Hepatocyte (in vitro differentiated cells): ENCODE measurements around the gene SDC4. TPM values are rescaled to one million over a fixed set of nuclear protein-coding genes. Genes with fewer than 3 reads are reported as not detected.

Experiments
- DNase-seq: peaks from one replicate; pipeline ENCODE4 v3.0.0-alpha.2; 2016; ENCODE audit warnings: low spot score
- H2AFZ ChIP-seq: fragments of 200-600 bp; sonication (generic); 2 replicates; pipeline ENCODE4 v1.6.0; 2016; ENCODE audit warnings: antibody characterized with exemption, mild to moderate bottlenecking
- H3K27ac ChIP-seq: fragments of 200-600 bp; sonication (generic); 2 replicates; pipeline ENCODE4 v1.5.1; 2016; ENCODE audit warnings: mild to moderate bottlenecking
- H3K27me3 ChIP-seq: fragments of 200-600 bp; sonication (generic); 2 replicates; pipeline ENCODE4 v1.6.1; 2016
- H3K36me3 ChIP-seq: fragments of 200-600 bp; sonication (generic); replicated peaks from 2 replicates; pipeline ENCODE4 v1.5.1; 2016; ENCODE audit warnings: low read depth; ENCODE audit not compliant: insufficient read depth
- H3K4me1 ChIP-seq: fragments of 200-600 bp; sonication (generic); 2 replicates; pipeline ENCODE4 v1.5.1; 2016; ENCODE audit warnings: mild to moderate bottlenecking, moderate library complexity; ENCODE audit not compliant: insufficient read depth
- H3K4me2 ChIP-seq: fragments of 200-600 bp; sonication (generic); 2 replicates; pipeline ENCODE4 v1.6.0; 2016
- H3K4me3 ChIP-seq: fragments of 200-600 bp; sonication (generic); 2 replicates; pipeline ENCODE4 v1.5.1; 2016; ENCODE audit warnings: mild to moderate bottlenecking
- H3K79me2 ChIP-seq: fragments of 200-600 bp; sonication (generic); 2 replicates; pipeline ENCODE4 v1.6.0; 2017; ENCODE audit warnings: mild to moderate bottlenecking
- H3K9me2 ChIP-seq: fragments of 200-600 bp; sonication (generic); replicated peaks from 2 replicates; pipeline ENCODE4 v1.6.0; 2017; ENCODE audit warnings: mild to moderate bottlenecking; ENCODE audit not compliant: insufficient read depth
- H3K9me3 ChIP-seq: fragments of 200-600 bp; sonication (generic); 2 replicates; pipeline ENCODE4 v1.5.1; 2016; ENCODE audit warnings: low read depth, mild to moderate bottlenecking
- H4K20me1 ChIP-seq: fragments of 200-600 bp; sonication (generic); 2 replicates; pipeline ENCODE4 v1.6.0; 2016; ENCODE audit warnings: mild to moderate bottlenecking; ENCODE audit not compliant: insufficient read depth, poor library complexity, severe bottlenecking
- EZH2 ChIP-seq: fragments of 200-600 bp; sonication (generic); IDR thresholded peaks from 2 replicates; pipeline ENCODE4 v1.6.1; 2016; ENCODE audit warnings: antibody characterized with exemption, mild to moderate bottlenecking, borderline replicate concordance
- EZH2phosphoT487 ChIP-seq: fragments of 200-600 bp; sonication (generic); IDR thresholded peaks from one replicate; pipeline ENCODE4 v1.6.1; 2018; ENCODE audit warnings: antibody characterized with exemption, mild to moderate bottlenecking, low read depth, moderate library complexity; ENCODE audit not compliant: unreplicated experiment, severe bottlenecking
- WGBS: methylation state at CpG from one replicate; pipeline ENCODE4 v1.1.6; 2016; ENCODE audit warnings: low lambda C conversion rate; ENCODE audit errors: missing lambda C conversion rate; 5-methylcytosine and 5-hydroxymethylcytosine counted together
- polyA plus RNA-seq: library from polyadenylated mRNA; unstranded; fragments of >200 nt; fragmentation: Nextera tagmentation; extraction: Ambion mirVana; gene quantifications from 2 replicates; pipeline ENCODE4 v1.2.1, GENCODE V29; 2016
- total RNA-seq: library from RNA; depleted of rRNA; stranded (reverse); fragments of >200 nt; gene quantifications from 2 replicates; pipeline ENCODE4 v1.2.3, GENCODE V29; 2014
- TF ChIP-seq, protein P1 (sequence below): fragments of 200-600 bp; sonication (generic); IDR thresholded peaks from 2 replicates; pipeline ENCODE4 v1.5.1; 2016; ENCODE audit warnings: antibody characterized with exemption, mild to moderate bottlenecking; ENCODE audit not compliant: poor library complexity

The SDC4 gene
- total and polyA plus RNA-seq, 2 experiments from 2014 or later, result 178 to 191 TPM

DNA sequence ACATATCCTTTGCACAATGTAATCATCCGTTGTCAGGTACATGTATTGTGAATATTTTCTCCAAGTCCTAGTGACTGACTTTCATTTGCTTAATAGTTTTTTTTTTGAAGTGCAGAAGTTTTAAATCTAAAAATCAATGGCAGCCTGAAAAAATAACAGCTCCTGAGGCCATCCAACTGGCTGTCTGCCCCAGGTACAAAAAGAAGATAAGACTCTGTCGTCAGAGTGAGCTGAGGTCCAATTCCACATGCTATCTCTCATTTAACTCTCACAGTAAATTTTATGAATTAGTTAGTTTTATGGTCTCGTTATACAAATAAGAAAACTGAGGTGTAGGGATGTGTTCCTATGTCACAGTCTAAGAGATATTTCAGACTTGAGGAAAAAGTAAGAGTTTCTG lies 72.9 kb downstream of the SDC4 start:
- H3K27ac ChIP-seq, result no peak overlapping the region
- H3K9me2 ChIP-seq, result no peaks in the 10 kb centered on the region
- no peaks in the 10 kb centered on the region for H3K27me3 ChIP-seq
- 79% methylated on average over 3 of the region's 3 CpGs for WGBS
- no peaks in the 10 kb centered on the region for H3K9me3 ChIP-seq
- no peak overlapping the region for H3K4me2 ChIP-seq
- H3K4me1 ChIP-seq, result no peaks in the 10 kb centered on the region
- no peaks in the 10 kb centered on the region for H4K20me1 ChIP-seq
- H2AFZ ChIP-seq, result no peak overlapping the region
- TF ChIP-seq EZH2 (no peak), EZH2phosphoT487 (no peak)
- TF ChIP-seq, protein P1, sequence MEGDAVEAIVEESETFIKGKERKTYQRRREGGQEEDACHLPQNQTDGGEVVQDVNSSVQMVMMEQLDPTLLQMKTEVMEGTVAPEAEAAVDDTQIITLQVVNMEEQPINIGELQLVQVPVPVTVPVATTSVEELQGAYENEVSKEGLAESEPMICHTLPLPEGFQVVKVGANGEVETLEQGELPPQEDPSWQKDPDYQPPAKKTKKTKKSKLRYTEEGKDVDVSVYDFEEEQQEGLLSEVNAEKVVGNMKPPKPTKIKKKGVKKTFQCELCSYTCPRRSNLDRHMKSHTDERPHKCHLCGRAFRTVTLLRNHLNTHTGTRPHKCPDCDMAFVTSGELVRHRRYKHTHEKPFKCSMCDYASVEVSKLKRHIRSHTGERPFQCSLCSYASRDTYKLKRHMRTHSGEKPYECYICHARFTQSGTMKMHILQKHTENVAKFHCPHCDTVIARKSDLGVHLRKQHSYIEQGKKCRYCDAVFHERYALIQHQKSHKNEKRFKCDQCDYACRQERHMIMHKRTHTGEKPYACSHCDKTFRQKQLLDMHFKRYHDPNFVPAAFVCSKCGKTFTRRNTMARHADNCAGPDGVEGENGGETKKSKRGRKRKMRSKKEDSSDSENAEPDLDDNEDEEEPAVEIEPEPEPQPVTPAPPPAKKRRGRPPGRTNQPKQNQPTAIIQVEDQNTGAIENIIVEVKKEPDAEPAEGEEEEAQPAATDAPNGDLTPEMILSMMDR, result no peak
- DNase-seq, result no peak
- no peaks in the 10 kb centered on the region for H3K79me2 ChIP-seq
- H3K4me3 ChIP-seq, result no peak overlapping the region
- H3K36me3 ChIP-seq, result no peaks in the 10 kb centered on the region

Other genes starting within 250 kb of the SDC4 start
- gene KCNS1, start 247.3 kb downstream of the SDC4 start, total RNA-seq, result 0.24 and 0.43 TPM in 2 replicates
- gene KCNS1, start 247.3 kb downstream of the SDC4 start, polyA plus RNA-seq, result 0.28 and 0.42 TPM in 2 replicates
- gene WFDC5, start 233.2 kb downstream of the SDC4 start, total RNA-seq, result 0.47 TPM in 1 of 2 replicates, not detected in the other
- gene WFDC5, start 233.2 kb downstream of the SDC4 start, polyA plus RNA-seq, result not detected in 2 replicates
- gene WFDC12, start 224.0 kb downstream of the SDC4 start, total RNA-seq, result not detected in 2 replicates
- not detected in 2 replicates for gene WFDC12, start 224.0 kb downstream of the SDC4 start, polyA plus RNA-seq
- 4.8 and 5.7 TPM in 2 replicates for gene PI3, start 173.5 kb downstream of the SDC4 start, total RNA-seq
- 19.8 and 28.9 TPM in 2 replicates for gene PI3, start 173.5 kb downstream of the SDC4 start, polyA plus RNA-seq
- gene SEMG1, start 141.4 kb downstream of the SDC4 start, total RNA-seq, result not detected in 2 replicates
- gene SEMG1, start 141.4 kb downstream of the SDC4 start, polyA plus RNA-seq, result not detected in 2 replicates
- gene SEMG2, start 127.1 kb downstream of the SDC4 start, total RNA-seq, result not detected in 2 replicates
- not detected in 2 replicates for gene SEMG2, start 127.1 kb downstream of the SDC4 start, polyA plus RNA-seq
- gene SLPI, start 93.9 kb downstream of the SDC4 start, total RNA-seq, result 1,143 and 1,330 TPM in 2 replicates
- 9,786 and 10,154 TPM in 2 replicates for gene SLPI, start 93.9 kb downstream of the SDC4 start, polyA plus RNA-seq
- gene RBPJL, start 41.6 kb downstream of the SDC4 start, total RNA-seq, result not detected in 2 replicates
- not detected in 2 replicates for gene RBPJL, start 41.6 kb downstream of the SDC4 start, polyA plus RNA-seq
- gene MATN4, start 40.1 kb downstream of the SDC4 start, total RNA-seq, result 0.57 TPM in 1 of 2 replicates, not detected in the other
- 0.50 TPM in 1 of 2 replicates, not detected in the other for gene MATN4, start 40.1 kb downstream of the SDC4 start, polyA plus RNA-seq
- 42.0 and 50.7 TPM in 2 replicates for gene SYS1, start 14.7 kb upstream of the SDC4 start, total RNA-seq
- gene SYS1, start 14.7 kb upstream of the SDC4 start, polyA plus RNA-seq, result 28.9 and 35.8 TPM in 2 replicates
- gene TP53TG5, start 29.9 kb upstream of the SDC4 start, total RNA-seq, result not detected in 2 replicates
- 0.23 TPM in 1 of 2 replicates, not detected in the other for gene TP53TG5, start 29.9 kb upstream of the SDC4 start, polyA plus RNA-seq
- 12.3 and 12.8 TPM in 2 replicates for gene DBNDD2, start 59.9 kb upstream of the SDC4 start, total RNA-seq
- 11.1 and 17.9 TPM in 2 replicates for gene DBNDD2, start 59.9 kb upstream of the SDC4 start, polyA plus RNA-seq
- 67.1 TPM in 2 replicates for gene PIGT, start 67.7 kb upstream of the SDC4 start, total RNA-seq
- 163 and 168 TPM in 2 replicates for gene PIGT, start 67.7 kb upstream of the SDC4 start, polyA plus RNA-seq
- 12.6 and 16.7 TPM in 2 replicates for gene WFDC2, start 121.3 kb upstream of the SDC4 start, total RNA-seq
- gene WFDC2, start 121.3 kb upstream of the SDC4 start, polyA plus RNA-seq, result 92.1 and 99.1 TPM in 2 replicates
- not detected in 2 replicates for gene SPINT3, start 167.2 kb upstream of the SDC4 start, total RNA-seq
- not detected in 2 replicates for gene SPINT3, start 167.2 kb upstream of the SDC4 start, polyA plus RNA-seq
- not detected in 2 replicates for gene WFDC6, start 191.1 kb upstream of the SDC4 start, total RNA-seq
- gene WFDC6, start 191.1 kb upstream of the SDC4 start, polyA plus RNA-seq, result not detected in 2 replicates
- gene EPPIN, start 199.0 kb upstream of the SDC4 start, total RNA-seq, result not detected in 2 replicates
- gene EPPIN, start 199.0 kb upstream of the SDC4 start, polyA plus RNA-seq, result not detected in 2 replicates
- not detected in 2 replicates for gene WFDC8, start 230.9 kb upstream of the SDC4 start, total RNA-seq
- gene WFDC8, start 230.9 kb upstream of the SDC4 start, polyA plus RNA-seq, result not detected in 2 replicates